HepG2 (cell line): ENCODE measurements around the gene PAXX. TPM values are rescaled to one million over a fixed set of nuclear protein-coding genes. Genes with fewer than 3 reads are reported as not detected.

ENCODE experiments used
- ASH2L ChIP-seq: fragments of 300-600, 200-600 bp; sonication (generic); IDR thresholded peaks from 2 replicates; pipeline ENCODE4 v1.7.0; 2017; ENCODE audit warnings: low read depth, mild to moderate bottlenecking, moderate library complexity, mixed read lengths, low read length; ENCODE audit not compliant: insufficient read length
- CHCHD3 ChIP-seq: sonication (generic); formaldehyde crosslinking; IDR thresholded peaks from 2 replicates; pipeline ENCODE4 v1.8.0; 2022; ENCODE audit warnings: mild to moderate bottlenecking, missing genetic modification reagents, moderate library complexity
- EEA1 ChIP-seq: sonication (generic); formaldehyde crosslinking; IDR thresholded peaks from 2 replicates; pipeline ENCODE4 v1.5.1; 2020; ENCODE audit warnings: mild to moderate bottlenecking, missing genetic modification reagents, borderline replicate concordance
- GATA4 ChIP-seq: sonication (generic); IDR thresholded peaks from 2 replicates; pipeline ENCODE4 v1.6.1; 2016; ENCODE audit warnings: antibody characterized with exemption, low read depth, borderline replicate concordance
- GTF3A ChIP-seq: sonication (generic); formaldehyde crosslinking; conservative IDR thresholded peaks from 2 replicates; pipeline ENCODE4 v1.4.0; 2020; ENCODE audit warnings: mild to moderate bottlenecking, missing genetic modification reagents
- HOXD1 ChIP-seq: sonication (generic); formaldehyde crosslinking; IDR thresholded peaks from 2 replicates; pipeline ENCODE4 v1.5.0; 2020; ENCODE audit warnings: missing genetic modification reagents
- JUND ChIP-seq: sonication (generic); formaldehyde crosslinking; IDR thresholded peaks from 2 replicates; pipeline ENCODE4 v1.8.0; 2022; ENCODE audit warnings: mild to moderate bottlenecking, missing genetic modification reagents
- MAF1 ChIP-seq: sonication (generic); formaldehyde crosslinking; IDR thresholded peaks from 2 replicates; pipeline ENCODE4 v1.5.0; 2020; ENCODE audit warnings: missing genetic modification reagents, borderline replicate concordance
- NRL ChIP-seq: sonication (generic); formaldehyde crosslinking; IDR thresholded peaks from 2 replicates; pipeline ENCODE4 v1.5.0; 2020; ENCODE audit warnings: missing genetic modification reagents, mild to moderate bottlenecking, moderate library complexity, borderline replicate concordance
- RBFOX2 ChIP-seq: fragments of 200-400 bp; formaldehyde crosslinking; IDR thresholded peaks from 2 replicates; pipeline ENCODE4 v1.6.1; 2017; ENCODE audit warnings: low read depth, mild to moderate bottlenecking, low read length
- RFX1 ChIP-seq: fragments of 450-650 bp; IDR thresholded peaks from 2 replicates; pipeline ENCODE4 v1.6.1; 2017
- SPEN ChIP-seq: sonication (generic); formaldehyde crosslinking; IDR thresholded peaks from 2 replicates; pipeline ENCODE4 v1.5.1; 2020; ENCODE audit warnings: low read depth, mild to moderate bottlenecking, missing genetic modification reagents
- ZBTB20 ChIP-seq: sonication (generic); formaldehyde crosslinking; IDR thresholded peaks from 2 replicates; pipeline ENCODE4 v1.8.1; 2023; ENCODE audit warnings: missing genetic modification reagents, low read depth, mild to moderate bottlenecking, borderline replicate concordance
- ZFY ChIP-seq: sonication (generic); formaldehyde crosslinking; IDR thresholded peaks from 2 replicates; pipeline ENCODE4 v1.4.0; 2020; ENCODE audit warnings: missing genetic modification reagents
- ZNF160 ChIP-seq: sonication (generic); formaldehyde crosslinking; IDR thresholded peaks from 2 replicates; pipeline ENCODE4 v1.8.0; 2022; ENCODE audit warnings: mild to moderate bottlenecking, inconsistent platforms, missing genetic modification reagents
- ZNF543 ChIP-seq: sonication (generic); formaldehyde crosslinking; IDR thresholded peaks from 2 replicates; pipeline ENCODE4 v1.4.0; 2020; ENCODE audit warnings: mild to moderate bottlenecking, missing genetic modification reagents
- ZNF841 ChIP-seq: sonication (generic); formaldehyde crosslinking; IDR thresholded peaks from 2 replicates; pipeline ENCODE4 v1.8.1; 2023; ENCODE audit warnings: missing genetic modification reagents, borderline replicate concordance
- polyA plus RNA-seq, 8 experiments: library from polyadenylated mRNA; depleted of rRNA in 3 of 8; stranded (reverse) in 7 of 8; unstranded in 1 of 8; fragments of >200 nt; fragmentation: Illumina TruSeq in 4 of 8; extraction: Trizol in 4 of 8; gene quantifications; 2 replicates each; pipeline versions ENCODE4 v1.2.1 to v1.2.3, GENCODE V29; 2011 to 2016; ENCODE audit warnings: low read depth in 4 of 8, missing spikeins in 1 of 8, mixed read lengths in 1 of 8; ENCODE audit not compliant: insufficient read depth in 1 of 8
- total RNA-seq, 5 experiments: library from RNA; depleted of rRNA; stranded (reverse); fragments of >200 nt; fragmentation: Illumina TruSeq; extraction: Trizol; gene quantifications; 2 replicates each; pipeline ENCODE4 v1.2.3, GENCODE V29; 2016; ENCODE audit warnings: low read depth in 1 of 5
- TF ChIP-seq, protein P1 (sequence below): IDR thresholded peaks from 2 replicates; pipeline ENCODE4 v1.6.1; 2018; ENCODE audit warnings: missing genetic modification reagents
- TF ChIP-seq, protein P2 (sequence below): sonication (generic); formaldehyde crosslinking; IDR thresholded peaks from 2 replicates; pipeline ENCODE4 v1.4.0; 2020; ENCODE audit warnings: missing genetic modification reagents, borderline replicate concordance
- TF ChIP-seq, protein P3 (sequence below): sonication (generic); formaldehyde crosslinking; IDR thresholded peaks from 2 replicates; pipeline ENCODE4 v1.4.0; 2020; ENCODE audit warnings: mild to moderate bottlenecking, low read depth, missing genetic modification reagents
- TF ChIP-seq, protein P4 (sequence below): sonication (generic); formaldehyde crosslinking; IDR thresholded peaks from 2 replicates; pipeline ENCODE4 v1.4.0; 2020; ENCODE audit warnings: missing genetic modification reagents

Gene PAXX
- total and polyA plus RNA-seq, 2 of the 13 experiments (the other 11 are each of a cell fraction or from before 2014, with no cell fraction given), result 14.0 to 31.9 TPM

DNA sequence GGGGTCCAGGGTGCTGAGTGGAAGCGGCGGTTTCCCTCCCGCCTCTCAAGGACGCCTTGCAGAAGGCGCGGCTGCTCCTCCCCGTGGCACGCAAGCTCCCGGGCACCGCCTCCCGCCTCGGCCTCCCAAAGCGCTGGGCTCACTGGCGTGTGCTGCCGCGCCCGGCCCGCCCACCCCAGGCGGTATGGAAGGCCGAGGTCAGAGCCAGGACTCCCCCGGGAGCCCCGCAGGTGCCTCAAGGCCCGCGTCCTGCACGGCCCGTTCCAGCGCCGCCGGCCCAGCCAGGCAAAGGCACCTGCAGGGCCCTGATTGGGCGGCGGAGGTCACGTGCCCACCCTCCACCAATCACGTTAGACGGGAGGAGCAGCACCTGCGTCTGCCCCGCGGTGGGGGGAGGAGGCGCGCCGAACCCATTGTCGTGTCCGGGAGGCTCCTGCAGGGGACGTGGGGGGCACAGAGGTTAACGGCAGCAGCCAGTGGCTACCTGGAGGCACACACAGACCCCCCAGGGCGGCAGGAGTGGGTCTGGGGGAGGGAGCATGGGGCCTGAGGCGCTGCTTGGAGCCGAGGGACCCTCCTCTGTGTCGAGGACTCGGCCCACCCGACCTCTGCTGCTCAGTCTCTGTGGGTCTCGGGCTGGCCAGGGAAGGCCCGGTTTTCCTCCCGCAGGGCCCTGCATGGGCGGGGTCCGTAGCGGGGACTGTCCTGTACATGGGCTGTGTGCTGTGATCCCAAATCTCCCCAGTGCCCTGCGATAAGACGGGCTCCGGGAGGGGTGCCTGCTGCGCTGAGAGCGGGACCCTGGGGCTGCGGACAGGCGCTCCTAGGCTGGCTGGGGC lies 42.2 kb upstream of the PAXX start (continued):
- TF ChIP-seq ZNF841 (CRISPR knock-in tag) (no peak), ASH2L (no peak), ZBTB20 (peak; percentile 54; the same call in 1 of the 2 replicates), ZNF543 (CRISPR knock-in tag) (no peak), GATA4 (peak; percentile 35; the same call in 1 of the 2 replicates), HOXD1 (CRISPR knock-in tag) (peak; percentile 26; the same call in 1 of the 2 replicates), RBFOX2 (peak; percentile 97), NRL (CRISPR knock-in tag) (peak; percentile 86), EEA1 (0 out of 2 replicates have a peak, but pooled peaks have one; percentile 74), MAF1 (0 out of 2 replicates have a peak, but pooled peaks have one; percentile 40), RFX1 (no peak), GTF3A (CRISPR knock-in tag) (no peak), SPEN (CRISPR knock-in tag) (peak; percentile 78), JUND (peak; percentile 44; the same call in 1 of the 2 replicates), ZNF160 (CRISPR knock-in tag) (peak; percentile 47; the same call in 1 of the 2 replicates), ZFY (CRISPR knock-in tag) (peak; percentile 84), CHCHD3 (no peak)
- TF ChIP-seq, protein P1, sequence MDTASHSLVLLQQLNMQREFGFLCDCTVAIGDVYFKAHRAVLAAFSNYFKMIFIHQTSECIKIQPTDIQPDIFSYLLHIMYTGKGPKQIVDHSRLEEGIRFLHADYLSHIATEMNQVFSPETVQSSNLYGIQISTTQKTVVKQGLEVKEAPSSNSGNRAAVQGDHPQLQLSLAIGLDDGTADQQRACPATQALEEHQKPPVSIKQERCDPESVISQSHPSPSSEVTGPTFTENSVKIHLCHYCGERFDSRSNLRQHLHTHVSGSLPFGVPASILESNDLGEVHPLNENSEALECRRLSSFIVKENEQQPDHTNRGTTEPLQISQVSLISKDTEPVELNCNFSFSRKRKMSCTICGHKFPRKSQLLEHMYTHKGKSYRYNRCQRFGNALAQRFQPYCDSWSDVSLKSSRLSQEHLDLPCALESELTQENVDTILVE (CRISPR knock-in tag), result peak; percentile 68
- TF ChIP-seq, protein P2, sequence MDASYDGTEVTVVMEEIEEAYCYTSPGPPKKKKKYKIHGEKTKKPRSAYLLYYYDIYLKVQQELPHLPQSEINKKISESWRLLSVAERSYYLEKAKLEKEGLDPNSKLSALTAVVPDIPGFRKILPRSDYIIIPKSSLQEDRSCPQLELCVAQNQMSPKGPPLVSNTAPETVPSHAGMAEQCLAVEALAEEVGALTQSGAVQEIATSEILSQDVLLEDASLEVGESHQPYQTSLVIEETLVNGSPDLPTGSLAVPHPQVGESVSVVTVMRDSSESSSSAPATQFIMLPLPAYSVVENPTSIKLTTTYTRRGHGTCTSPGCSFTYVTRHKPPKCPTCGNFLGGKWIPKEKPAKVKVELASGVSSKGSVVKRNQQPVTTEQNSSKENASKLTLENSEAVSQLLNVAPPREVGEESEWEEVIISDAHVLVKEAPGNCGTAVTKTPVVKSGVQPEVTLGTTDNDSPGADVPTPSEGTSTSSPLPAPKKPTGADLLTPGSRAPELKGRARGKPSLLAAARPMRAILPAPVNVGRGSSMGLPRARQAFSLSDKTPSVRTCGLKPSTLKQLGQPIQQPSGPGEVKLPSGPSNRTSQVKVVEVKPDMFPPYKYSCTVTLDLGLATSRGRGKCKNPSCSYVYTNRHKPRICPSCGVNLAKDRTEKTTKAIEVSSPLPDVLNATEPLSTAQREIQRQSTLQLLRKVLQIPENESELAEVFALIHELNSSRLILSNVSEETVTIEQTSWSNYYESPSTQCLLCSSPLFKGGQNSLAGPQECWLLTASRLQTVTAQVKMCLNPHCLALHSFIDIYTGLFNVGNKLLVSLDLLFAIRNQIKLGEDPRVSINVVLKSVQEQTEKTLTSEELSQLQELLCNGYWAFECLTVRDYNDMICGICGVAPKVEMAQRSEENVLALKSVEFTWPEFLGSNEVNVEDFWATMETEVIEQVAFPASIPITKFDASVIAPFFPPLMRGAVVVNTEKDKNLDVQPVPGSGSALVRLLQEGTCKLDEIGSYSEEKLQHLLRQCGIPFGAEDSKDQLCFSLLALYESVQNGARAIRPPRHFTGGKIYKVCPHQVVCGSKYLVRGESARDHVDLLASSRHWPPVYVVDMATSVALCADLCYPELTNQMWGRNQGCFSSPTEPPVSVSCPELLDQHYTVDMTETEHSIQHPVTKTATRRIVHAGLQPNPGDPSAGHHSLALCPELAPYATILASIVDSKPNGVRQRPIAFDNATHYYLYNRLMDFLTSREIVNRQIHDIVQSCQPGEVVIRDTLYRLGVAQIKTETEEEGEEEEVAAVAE (CRISPR knock-in tag), result no peak; the same call in 1 of the 2 replicates
- TF ChIP-seq, protein P3, sequence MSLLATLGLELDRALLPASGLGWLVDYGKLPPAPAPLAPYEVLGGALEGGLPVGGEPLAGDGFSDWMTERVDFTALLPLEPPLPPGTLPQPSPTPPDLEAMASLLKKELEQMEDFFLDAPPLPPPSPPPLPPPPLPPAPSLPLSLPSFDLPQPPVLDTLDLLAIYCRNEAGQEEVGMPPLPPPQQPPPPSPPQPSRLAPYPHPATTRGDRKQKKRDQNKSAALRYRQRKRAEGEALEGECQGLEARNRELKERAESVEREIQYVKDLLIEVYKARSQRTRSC (CRISPR knock-in tag), result no peak
- TF ChIP-seq, protein P4, sequence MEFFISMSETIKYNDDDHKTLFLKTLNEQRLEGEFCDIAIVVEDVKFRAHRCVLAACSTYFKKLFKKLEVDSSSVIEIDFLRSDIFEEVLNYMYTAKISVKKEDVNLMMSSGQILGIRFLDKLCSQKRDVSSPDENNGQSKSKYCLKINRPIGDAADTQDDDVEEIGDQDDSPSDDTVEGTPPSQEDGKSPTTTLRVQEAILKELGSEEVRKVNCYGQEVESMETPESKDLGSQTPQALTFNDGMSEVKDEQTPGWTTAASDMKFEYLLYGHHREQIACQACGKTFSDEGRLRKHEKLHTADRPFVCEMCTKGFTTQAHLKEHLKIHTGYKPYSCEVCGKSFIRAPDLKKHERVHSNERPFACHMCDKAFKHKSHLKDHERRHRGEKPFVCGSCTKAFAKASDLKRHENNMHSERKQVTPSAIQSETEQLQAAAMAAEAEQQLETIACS, result 0 out of 2 replicates have a peak, but pooled peaks have one; percentile 10
